ENCODE data around the gene C1QC.

C1QC gene

DNA sequence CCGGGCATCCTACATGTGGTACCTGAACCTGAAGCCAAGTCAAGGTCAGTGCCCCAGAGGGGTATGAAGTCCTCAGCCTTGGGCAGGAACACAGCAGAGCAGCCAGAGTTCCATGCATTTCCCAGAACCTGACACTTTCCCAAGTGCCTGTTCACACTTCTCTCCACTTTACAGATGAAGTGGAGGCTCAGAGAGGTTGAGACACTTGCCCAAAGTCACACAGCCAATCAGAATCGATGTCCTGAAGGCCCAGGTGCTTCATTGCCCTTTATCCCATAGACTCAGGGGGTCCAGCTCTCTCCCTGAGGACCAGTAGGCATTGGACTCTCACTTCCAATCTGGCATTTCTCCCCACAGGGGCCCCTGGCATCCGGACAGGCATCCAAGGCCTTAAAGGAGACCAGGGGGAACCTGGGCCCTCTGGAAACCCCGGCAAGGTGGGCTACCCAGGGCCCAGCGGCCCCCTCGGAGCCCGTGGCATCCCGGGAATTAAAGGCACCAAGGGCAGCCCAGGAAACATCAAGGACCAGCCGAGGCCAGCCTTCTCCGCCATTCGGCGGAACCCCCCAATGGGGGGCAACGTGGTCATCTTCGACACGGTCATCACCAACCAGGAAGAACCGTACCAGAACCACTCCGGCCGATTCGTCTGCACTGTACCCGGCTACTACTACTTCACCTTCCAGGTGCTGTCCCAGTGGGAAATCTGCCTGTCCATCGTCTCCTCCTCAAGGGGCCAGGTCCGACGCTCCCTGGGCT, 4.8 kb upstream of the C1QC start:
- no peak for TF ChIP-seq POLR2A (IDR thresholded peaks at IDR 0.05; ENCODE audit: low read depth, low read length)
- TF ChIP-seq TAF1 (IDR thresholded peaks at IDR 0.05; ENCODE audit: borderline replicate concordance, low read depth, low read length) = no peak
- TF ChIP-seq POLR2AphosphoS5 (IDR thresholded peaks at IDR 0.05; ENCODE audit: low read depth, low read length) = no peak
- DNase-seq (ENCODE audit: insufficient read length) = no peak
- no peak for FAIRE-seq

DNA sequence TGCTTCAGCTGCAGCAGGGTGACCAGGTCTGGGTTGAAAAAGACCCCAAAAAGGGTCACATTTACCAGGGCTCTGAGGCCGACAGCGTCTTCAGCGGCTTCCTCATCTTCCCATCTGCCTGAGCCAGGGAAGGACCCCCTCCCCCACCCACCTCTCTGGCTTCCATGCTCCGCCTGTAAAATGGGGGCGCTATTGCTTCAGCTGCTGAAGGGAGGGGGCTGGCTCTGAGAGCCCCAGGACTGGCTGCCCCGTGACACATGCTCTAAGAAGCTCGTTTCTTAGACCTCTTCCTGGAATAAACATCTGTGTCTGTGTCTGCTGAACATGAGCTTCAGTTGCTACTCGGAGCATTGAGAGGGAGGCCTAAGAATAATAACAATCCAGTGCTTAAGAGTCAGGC, 4.1 kb upstream of the C1QC start:
- FAIRE-seq (no peak), DNase-seq (ENCODE audit: insufficient read length) (no peak)
- TF ChIP-seq POLR2A (IDR thresholded peaks at IDR 0.05; ENCODE audit: low read depth, low read length) (no peak), POLR2AphosphoS5 (IDR thresholded peaks at IDR 0.05; ENCODE audit: low read depth, low read length) (no peak), TAF1 (IDR thresholded peaks at IDR 0.05; ENCODE audit: borderline replicate concordance, low read depth, low read length) (no peak)

DNA sequence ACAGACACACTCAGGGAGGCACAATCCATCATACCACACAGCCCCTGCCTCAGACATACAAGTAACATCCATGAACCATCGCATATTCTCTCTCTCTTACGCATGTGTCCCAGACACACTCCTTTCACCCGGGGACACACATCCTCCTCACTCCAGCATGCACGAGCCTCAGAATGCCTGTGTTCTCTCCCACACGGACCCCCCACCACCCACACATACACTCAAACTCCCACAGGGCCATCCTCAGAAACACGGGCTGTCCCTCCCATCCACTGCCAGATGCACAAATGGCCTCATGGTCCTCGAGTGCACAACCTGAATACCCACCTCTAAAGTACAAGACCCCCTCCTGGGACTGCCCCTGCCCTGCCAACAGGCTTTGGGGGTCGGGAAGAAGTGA, 2.2 kb upstream of the C1QC start:
- no peak for FAIRE-seq
- DNase-seq (ENCODE audit: insufficient read length) = no peak
- no peak for TF ChIP-seq POLR2AphosphoS5 (IDR thresholded peaks at IDR 0.05; ENCODE audit: low read depth, low read length)
- no peak for TF ChIP-seq TAF1 (IDR thresholded peaks at IDR 0.05; ENCODE audit: borderline replicate concordance, low read depth, low read length)
- no peak for TF ChIP-seq POLR2A (IDR thresholded peaks at IDR 0.05; ENCODE audit: low read depth, low read length)

DNA sequence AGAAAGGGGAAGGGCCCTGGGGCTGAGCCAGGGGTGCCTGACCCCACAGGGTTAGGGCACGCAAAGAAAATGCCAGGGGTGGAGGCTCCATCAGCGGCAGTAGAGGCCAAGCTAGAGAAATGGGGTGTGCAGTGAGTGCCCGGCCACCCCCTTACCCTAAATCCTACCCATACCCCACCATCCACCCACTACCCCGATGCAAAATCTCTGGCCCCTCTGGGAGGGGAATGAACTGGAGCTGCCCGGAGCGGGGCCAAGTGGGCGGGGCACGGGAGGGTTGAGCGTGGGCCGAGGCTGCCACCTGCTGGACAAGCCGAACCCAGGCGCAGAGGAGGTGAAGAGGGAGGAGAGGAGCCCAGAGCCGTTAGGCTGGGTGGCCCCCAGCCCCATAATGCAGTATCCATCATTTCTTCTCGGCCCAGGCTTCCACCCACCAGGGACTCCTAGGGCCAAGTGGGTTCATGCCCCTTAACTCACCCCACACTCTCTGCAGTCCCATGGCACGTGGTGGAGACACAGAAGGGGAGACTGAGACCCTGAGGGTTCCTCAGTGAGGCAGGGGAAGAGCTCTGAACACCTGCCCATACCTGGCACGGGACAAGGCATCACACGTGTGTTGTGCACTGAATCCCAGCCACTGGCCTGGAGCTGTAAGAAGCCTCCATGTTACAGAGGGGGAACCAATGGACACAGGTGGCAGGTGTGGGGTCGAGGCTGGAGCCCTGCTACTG, 1.4 kb upstream of the C1QC start:
- TF ChIP-seq POLR2A (IDR thresholded peaks at IDR 0.05; ENCODE audit: low read depth, low read length) = no peak
- no peak for TF ChIP-seq POLR2AphosphoS5 (IDR thresholded peaks at IDR 0.05; ENCODE audit: low read depth, low read length)
- TF ChIP-seq TAF1 (IDR thresholded peaks at IDR 0.05; ENCODE audit: borderline replicate concordance, low read depth, low read length) = no peak
- peak; percentile 85 for FAIRE-seq
- peak; percentile 83 for DNase-seq (ENCODE audit: insufficient read length)

DNA sequence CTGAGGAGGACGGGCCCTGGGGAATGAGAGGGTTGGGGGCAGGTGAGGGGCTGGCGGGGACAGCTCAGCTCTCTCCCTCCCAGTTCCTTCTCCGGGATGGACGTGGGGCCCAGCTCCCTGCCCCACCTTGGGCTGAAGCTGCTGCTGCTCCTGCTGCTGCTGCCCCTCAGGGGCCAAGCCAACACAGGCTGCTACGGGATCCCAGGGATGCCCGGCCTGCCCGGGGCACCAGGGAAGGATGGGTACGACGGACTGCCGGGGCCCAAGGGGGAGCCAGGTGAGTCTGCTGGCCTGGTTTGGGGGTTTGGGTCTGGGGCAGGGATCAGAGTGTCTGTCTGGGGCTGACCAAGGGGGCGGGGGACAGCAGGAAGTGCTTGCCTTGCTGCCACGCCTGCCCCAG, 495 bp downstream of the C1QC start:
- FAIRE-seq (no peak), DNase-seq (ENCODE audit: insufficient read length) (no peak)
- TF ChIP-seq TAF1 (IDR thresholded peaks at IDR 0.05; ENCODE audit: borderline replicate concordance, low read depth, low read length) (no peak), POLR2A (IDR thresholded peaks at IDR 0.05; ENCODE audit: low read depth, low read length) (no peak), POLR2AphosphoS5 (IDR thresholded peaks at IDR 0.05; ENCODE audit: low read depth, low read length) (no peak)

DNA sequence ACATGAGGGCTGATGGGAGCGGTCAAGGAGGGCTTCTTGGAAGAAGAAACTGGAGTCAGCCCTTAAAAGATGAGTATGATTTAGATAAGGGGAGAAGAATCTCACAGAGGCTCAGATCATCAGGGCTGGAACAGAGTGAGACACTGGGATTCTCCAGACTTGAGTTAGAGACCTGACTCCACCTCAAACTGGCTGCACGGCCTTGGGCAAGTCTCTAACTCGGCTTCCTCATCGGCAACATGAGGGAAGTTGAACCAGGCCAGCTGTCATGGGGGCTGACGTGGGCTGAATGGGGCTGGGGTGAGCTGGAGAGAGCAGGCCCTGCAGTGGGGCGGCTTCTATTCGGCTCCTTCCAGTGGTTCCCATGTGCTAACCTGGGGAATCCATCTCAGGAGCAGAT, 2.5 kb downstream of the C1QC start:
- TF ChIP-seq POLR2AphosphoS5 (IDR thresholded peaks at IDR 0.05; ENCODE audit: low read depth, low read length) (no peak), TAF1 (IDR thresholded peaks at IDR 0.05; ENCODE audit: borderline replicate concordance, low read depth, low read length) (no peak), POLR2A (IDR thresholded peaks at IDR 0.05; ENCODE audit: low read depth, low read length) (no peak)
- FAIRE-seq (no peak), DNase-seq (ENCODE audit: insufficient read length) (no peak)

DNA sequence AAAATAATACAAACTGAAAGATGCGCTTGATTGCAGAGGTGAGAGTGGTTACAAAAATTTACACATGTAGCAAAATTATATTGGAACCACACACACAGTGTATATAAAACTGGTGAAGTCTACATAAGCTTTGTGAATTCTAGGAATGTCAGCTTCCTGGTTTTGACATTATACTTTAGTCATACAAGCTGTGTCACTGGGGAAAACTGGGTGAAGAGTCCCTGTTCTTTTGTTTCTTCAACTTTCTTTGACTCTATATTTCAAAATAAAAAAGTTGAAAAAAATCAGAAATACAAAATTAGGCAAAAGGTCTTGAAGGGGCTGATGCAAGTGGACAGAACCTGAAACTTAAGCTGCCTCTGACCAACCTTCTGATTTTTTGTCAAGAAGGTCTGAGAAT, 3.0 kb downstream of the C1QC start:
- FAIRE-seq (no peak), DNase-seq (ENCODE audit: insufficient read length) (no peak)
- TF ChIP-seq TAF1 (IDR thresholded peaks at IDR 0.05; ENCODE audit: borderline replicate concordance, low read depth, low read length) = no peak
- no peak for TF ChIP-seq POLR2A (IDR thresholded peaks at IDR 0.05; ENCODE audit: low read depth, low read length)
- TF ChIP-seq POLR2AphosphoS5 (IDR thresholded peaks at IDR 0.05; ENCODE audit: low read depth, low read length) = no peak

DNA sequence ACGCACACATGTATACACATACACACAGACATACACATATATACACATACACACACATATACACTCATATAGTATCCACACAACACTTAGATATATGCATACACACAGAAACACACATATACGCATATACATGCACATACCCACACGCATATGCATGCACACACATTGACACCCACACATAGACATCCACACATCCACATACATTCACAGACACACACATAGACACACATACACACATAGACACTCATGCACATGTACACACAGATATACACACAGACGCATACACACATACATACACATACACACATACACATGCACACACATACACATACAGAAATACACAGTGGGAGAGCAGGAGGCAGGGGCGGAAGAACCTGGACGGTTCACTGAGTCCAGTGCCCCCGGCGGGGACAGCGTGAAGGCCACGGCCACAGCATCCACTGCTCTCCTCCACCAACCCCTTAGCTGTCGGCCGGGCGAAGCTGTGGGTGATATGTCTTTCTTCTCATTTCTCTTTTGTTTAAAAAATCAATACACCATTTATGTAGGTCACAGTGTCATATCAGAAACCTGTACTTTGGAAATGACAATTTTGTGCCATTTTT, 6.8 kb downstream of the C1QC start:
- DNase-seq (ENCODE audit: insufficient read length) (no peak), FAIRE-seq (no peak)
- no peak for TF ChIP-seq POLR2A (IDR thresholded peaks at IDR 0.05; ENCODE audit: low read depth, low read length)
- no peak for TF ChIP-seq TAF1 (IDR thresholded peaks at IDR 0.05; ENCODE audit: borderline replicate concordance, low read depth, low read length)
- no peak for TF ChIP-seq POLR2AphosphoS5 (IDR thresholded peaks at IDR 0.05; ENCODE audit: low read depth, low read length)

DNA sequence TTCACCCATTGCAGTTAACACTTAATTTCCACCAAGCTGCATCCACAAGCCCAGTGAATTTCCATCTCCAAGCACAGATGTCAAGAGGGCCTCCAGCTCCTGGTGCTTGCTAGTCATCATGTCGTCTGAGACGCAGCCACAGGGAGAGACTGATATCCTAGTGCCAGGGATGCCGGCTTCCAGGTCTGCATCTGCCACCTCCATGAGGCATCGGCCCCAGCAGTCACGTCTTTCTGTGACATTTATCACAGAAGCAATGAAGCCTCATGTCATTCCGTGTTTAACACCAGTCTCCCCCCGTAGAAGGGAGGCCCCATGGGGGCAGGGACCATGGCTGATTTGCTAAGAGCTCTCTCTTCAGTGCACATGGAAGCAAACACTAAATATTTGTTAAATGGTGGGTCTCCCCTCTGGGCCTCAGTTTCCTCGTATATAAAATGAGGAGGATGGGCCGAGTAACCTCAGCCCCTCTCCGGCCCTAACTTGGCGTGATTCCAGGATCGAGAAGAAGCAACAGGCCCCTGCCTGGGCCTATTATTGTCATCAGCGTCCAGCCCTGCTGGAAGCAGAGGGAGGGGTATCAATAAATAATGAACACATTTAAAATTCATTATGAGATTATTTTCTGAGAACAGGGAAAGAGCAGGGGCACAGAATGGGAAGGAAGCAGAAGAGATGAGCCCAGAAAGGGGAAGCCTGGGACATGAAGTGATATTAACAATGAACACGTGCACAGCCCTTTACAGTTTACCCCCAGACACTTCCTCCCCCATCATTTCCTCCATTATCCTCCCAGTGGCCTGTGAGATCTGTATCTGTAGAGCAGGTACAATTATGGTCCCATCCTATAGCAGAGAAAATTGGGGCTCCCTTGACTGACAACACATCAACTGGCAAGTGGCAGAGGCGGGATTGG, 8.8 kb downstream of the C1QC start:
- FAIRE-seq = no peak
- DNase-seq (ENCODE audit: insufficient read length) = no peak
- TF ChIP-seq TAF1 (IDR thresholded peaks at IDR 0.05; ENCODE audit: borderline replicate concordance, low read depth, low read length) (no peak), POLR2A (IDR thresholded peaks at IDR 0.05; ENCODE audit: low read depth, low read length) (no peak), POLR2AphosphoS5 (IDR thresholded peaks at IDR 0.05; ENCODE audit: low read depth, low read length) (no peak)

DNA sequence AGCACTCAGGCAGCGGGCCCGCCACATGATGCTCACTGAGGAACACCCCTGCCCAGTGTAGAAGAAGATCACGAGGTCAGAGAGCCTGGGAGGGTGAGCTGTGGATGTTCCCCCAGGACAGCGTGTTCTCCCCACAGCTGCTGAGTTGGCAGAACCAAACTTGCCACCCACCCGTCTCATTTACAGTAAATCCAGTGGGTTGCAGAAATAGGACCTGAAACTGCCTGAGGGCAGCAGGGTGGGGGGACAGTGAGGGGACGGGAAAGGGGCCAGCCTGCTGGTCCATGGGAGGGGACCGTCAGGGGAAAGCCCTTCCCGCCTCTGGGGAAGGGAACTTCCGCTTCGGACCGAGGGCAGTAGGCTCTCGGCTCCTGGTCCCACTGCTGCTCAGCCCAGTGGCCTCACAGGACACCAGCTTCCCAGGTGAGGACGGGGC, 9.5 kb downstream of the C1QC start, which contains the start of gene C1QB:
Gene C1QB (plus strand): TSS at position 356 of the 436 bp plus-strand sequence. CDS start 6,227 bp downstream, outside the sequence.
- DNase-seq (ENCODE audit: insufficient read length) (no peak), FAIRE-seq (no peak)

DNA sequence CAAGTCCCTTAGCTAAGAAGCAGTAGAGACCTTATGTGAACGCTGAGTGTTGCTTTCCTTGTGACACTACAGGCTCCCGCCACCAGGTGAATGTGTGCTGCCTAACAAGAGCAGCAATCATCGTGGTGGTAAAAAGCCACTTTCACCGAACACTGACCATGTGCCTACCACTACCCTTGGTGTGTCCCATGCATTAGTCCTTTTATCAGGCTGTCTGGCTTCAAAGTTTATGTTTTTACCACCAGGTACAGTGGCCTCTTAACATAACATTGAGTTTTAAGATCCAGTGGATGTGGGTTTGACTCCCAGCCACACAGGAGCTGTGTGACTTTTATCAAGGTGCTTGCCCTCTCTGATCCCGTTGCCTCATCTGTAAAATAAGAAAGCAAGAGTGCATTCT, 11.3 kb downstream of the C1QC start:
- DNase-seq (ENCODE audit: insufficient read length) (no peak), FAIRE-seq (no peak)

More for the DNA sequence above, 9.5 kb downstream of the C1QC start, which contains the start of gene C1QB:
- no peak for TF ChIP-seq POLR2A (IDR thresholded peaks at IDR 0.05; ENCODE audit: low read depth, low read length)
- TF ChIP-seq TAF1 (IDR thresholded peaks at IDR 0.05; ENCODE audit: borderline replicate concordance, low read depth, low read length) = no peak

More for the DNA sequence above, 11.3 kb downstream of the C1QC start:
- TF ChIP-seq POLR2AphosphoS5 (IDR thresholded peaks at IDR 0.05; ENCODE audit: low read depth, low read length) (no peak), POLR2A (IDR thresholded peaks at IDR 0.05; ENCODE audit: low read depth, low read length) (no peak), TAF1 (IDR thresholded peaks at IDR 0.05; ENCODE audit: borderline replicate concordance, low read depth, low read length) (no peak)
